IPS-NIHi7 (cell line): ENCODE results near the gene DNAJB4.
"Not testable (repeated sequence)": the region's sequence is repeated elsewhere in the genome, so short reads cannot be mapped to it uniquely, and the experiment has no call there.

ENCODE experiments used
- DNase-seq: peaks from one replicate; pipeline ENCODE4 v3.0.0; 2012; ENCODE audit warnings: mixed read lengths; ENCODE audit errors: extremely low spot score

Gene DNAJB4

DNA sequence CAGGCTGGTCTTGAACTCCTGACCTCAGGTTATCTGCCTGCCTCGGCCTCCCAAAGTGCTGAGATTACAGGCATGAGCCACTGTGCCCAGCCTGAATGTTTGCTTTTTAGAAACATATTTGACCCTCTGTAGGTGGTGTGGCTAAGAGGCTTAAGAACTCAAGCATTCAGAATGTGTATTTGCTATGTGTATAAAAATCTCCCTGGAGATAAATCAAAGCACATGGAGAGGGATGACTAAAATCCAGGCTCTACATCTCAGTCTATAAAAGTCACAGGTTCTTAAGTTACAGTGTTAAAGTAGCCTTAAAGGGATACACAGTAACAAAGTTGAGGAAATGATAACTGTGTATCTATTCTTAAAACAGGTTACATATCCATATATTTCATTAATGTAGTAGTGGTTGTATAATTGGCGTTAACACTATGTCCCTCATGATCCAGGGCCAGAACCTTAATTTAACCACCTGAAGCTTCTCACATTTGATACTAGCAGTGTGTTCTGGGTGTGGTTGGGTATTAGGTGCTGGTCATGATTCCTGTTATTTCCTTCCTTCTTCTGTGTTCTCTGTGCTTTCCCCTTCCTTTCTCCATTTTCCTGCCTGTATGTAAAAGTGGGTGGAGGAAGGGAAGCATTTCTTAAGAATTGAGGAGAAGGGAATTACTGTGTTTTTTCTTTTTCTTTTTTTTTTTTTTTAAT is 57.2 kb downstream of the DNAJB4 start:
- no peak for DNase-seq

DNA sequence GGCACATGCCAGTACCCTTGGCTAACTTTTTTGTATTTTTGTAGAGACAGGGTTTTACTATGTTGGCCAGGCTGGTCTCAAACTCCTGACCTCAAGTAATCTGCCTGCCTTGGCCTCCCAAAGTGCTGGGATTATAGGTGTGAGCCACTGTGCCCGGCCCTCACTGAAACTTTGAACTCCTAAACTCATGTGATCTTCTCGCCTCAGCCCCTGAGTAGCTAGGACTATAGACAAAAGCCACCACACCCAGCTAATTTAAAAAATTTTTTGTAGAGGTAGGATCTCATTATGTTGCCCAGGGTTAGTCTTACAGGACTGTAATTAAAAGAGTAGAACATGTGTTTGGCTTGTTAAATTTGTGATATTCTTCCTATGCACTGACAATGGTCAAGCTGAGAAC is 60.1 kb downstream of the DNAJB4 start:
- DNase-seq = not testable (repeated sequence)
